Stimulated activated CD4-positive, alpha-beta T cell treated with anti-CD3 and anti-CD28 coated beads, Interleukin-4, amount 100 ng/mL, for 4 hours (primary cell): Measurements from ENCODE around the gene INPP5J.
"Not testable (repeated sequence)": the region's sequence is repeated elsewhere in the genome, so short reads cannot be mapped to it uniquely, and the experiment has no call there.

ENCODE experiments used
- DNase-seq, 2 experiments: peaks; one replicate each; pipeline ENCODE4 v3.0.0-alpha.2; 2020

Gene INPP5J, protein sequence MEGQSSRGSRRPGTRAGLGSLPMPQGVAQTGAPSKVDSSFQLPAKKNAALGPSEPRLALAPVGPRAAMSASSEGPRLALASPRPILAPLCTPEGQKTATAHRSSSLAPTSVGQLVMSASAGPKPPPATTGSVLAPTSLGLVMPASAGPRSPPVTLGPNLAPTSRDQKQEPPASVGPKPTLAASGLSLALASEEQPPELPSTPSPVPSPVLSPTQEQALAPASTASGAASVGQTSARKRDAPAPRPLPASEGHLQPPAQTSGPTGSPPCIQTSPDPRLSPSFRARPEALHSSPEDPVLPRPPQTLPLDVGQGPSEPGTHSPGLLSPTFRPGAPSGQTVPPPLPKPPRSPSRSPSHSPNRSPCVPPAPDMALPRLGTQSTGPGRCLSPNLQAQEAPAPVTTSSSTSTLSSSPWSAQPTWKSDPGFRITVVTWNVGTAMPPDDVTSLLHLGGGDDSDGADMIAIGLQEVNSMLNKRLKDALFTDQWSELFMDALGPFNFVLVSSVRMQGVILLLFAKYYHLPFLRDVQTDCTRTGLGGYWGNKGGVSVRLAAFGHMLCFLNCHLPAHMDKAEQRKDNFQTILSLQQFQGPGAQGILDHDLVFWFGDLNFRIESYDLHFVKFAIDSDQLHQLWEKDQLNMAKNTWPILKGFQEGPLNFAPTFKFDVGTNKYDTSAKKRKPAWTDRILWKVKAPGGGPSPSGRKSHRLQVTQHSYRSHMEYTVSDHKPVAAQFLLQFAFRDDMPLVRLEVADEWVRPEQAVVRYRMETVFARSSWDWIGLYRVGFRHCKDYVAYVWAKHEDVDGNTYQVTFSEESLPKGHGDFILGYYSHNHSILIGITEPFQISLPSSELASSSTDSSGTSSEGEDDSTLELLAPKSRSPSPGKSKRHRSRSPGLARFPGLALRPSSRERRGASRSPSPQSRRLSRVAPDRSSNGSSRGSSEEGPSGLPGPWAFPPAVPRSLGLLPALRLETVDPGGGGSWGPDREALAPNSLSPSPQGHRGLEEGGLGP

DNA sequence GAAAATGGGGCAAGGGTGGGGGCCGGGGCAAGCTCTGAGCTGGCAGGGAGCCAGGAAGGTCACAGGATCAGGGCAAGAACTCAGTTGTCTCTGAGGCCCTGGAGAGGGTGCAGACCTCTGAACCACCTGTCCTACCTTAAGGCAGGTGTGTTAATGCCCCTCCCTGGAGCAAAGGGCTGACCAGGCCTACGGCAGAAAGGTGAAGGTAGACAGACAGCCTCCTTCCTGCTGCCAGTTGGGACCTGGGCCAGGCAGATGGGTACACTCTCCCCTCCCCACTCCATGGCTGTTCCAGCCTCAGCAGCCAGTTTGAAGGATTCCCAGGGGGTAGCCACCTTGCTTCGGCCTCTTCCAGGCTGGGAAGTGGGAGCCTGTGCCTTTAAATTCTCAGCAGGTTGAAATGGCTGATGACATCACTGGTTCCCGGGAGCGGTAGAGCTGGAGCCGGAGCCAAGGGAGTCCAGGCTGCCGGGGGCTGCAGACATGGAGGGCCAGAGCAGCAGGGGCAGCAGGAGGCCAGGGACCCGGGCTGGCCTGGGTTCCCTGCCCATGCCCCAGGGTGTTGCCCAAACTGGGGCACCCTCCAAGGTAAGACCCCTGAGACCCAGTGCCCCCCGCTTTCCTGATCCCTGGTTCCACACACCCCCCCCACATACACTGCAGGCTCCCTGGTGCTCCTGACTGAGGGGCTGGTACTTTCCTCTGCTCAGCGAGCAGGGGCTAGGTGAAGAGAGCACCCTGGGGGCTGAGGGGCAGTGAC, at the start of gene INPP5J:
INPP5J (plus strand) TSS at position 435 of the 760 bp plus-strand sequence; CDS start at position 484, 49 bp downstream.
- no peak for DNase-seq

DNA sequence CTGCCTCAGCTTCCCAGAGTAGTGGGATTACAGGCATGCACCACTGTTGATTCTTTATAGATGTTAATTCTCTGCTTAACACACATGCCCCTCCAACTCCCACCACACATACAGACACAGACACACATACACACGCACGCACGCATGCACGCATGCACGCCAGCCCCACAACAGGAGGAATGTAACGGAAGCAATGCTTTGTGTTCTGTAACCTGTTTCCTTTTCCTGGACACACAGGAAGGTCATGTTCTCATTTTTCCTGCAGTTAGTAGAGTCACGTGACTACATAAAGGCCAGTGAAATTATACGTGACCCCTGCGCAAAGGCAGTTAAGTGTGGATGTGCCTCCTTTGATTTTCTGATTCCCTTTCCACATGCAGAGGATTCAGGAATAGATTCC, 49.6 kb upstream of the INPP5J start:
- DNase-seq, result not testable (repeated sequence)

DNA sequence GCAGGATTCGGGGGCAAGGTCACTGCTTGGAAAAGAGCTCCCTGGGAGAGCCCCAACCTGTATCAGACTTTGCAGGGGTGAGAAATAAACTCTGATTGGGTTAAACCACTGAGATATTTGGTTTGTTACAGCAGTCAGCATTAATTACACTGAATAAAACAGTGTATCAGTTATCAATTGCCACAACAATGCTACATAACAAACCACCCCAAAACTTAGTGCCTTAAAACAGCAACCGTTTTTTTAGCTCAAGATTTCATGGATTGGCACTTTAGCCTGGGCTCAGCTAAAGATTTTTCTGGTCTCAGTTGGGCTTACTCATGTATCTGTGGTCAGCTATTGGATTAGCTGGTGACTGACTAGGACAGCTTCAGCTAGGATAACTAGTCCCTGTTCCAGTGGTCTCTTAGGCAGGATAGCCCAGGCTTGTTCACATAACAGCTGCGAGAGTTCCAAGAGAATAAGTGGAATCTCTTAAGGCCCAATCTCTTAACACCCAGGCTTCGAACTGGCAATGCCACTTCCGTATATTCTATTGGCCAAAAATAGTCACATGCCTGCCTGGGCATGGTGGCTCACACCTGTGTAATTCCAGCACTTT, 49.1 kb upstream of the INPP5J start:
- DNase-seq, result not testable (repeated sequence)

DNA sequence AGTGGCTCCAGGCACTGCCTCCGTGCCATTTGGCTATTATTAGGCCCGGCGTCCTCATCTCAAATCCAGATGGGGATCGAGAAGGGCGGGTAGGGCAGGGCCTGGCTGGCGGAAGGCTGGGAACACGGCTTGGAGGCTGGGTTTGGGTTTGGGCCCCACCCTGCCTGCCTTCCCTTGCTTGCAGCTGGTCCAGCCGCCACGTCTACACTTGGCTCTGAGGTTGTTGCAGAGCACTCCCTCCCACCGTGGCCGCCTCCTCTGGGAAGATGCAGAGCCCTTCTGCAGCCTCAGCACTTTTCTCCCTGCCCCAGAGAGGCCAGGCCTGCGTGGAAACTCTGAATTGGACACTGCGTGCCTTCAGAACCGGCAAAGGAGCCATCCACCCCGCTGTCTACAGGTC, 46.8 kb upstream of the INPP5J start:
- DNase-seq, result no peak

DNA sequence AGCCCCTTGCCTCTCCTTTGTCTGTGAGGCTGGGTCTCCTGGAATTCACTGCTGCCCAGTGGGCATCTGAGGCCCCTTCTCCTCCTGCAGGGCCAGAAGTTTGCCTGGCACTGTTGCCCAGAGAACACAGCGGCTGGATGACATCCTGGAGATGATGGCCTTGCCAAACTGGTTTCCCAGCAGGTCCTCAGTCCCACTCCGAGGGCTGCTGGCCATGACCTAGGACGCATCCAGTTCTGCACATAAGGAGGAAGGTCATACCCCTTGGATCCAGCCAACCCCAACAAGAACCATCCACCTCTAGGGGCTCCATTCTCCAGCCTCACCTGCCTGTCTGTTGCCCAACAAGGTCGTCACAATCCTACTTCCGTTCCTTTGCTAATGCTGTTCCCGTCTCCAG, 45.1 kb upstream of the INPP5J start:
- DNase-seq, result no peak

DNA sequence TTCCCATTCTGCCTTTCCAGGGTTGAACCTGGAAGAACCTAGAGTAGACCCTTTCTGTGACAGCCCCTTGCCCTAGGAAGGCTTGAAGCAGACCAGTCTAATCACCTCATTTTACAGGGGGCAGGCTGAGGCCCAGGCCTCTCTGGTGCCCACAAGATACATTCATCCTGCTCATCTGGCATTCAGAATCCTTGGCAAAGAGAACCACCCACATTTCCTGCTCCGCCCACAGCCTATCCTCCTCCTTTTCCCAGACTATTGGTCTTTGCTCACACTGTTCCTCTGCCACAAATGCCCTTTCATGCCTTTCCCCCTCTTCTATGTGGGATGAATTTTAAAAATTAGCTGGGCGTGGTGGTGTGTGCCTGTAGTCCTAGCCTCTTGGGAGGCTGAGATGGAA, 44.4 kb upstream of the INPP5J start:
- DNase-seq, result not testable (repeated sequence)

DNA sequence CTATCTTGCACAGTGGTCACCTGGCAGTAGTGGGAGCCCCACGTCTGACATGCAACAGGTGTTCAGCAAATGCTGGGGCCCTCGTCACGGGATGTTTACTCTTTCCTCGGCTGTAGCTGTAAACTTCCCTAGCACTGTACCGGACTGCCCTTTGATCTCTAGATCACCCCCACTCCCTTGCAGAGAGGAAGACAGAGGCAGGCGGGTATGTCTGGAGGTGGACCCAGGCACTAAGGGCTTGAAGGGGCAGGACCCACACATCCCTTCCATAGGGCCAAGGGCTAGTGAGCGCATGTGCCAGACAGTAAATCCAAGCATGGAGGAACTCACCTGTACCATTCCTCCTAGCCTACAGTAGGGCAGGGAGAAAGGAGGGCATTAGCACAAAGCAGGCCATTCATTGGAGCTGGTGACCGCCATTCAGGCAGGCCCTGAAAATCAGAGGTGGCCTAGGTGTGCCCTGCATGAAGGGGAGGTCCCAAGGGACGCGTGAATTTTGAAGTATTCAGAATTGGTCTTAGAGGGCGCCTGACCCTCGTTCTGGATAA, 43.6 kb upstream of the INPP5J start:
- no peak for DNase-seq

DNA sequence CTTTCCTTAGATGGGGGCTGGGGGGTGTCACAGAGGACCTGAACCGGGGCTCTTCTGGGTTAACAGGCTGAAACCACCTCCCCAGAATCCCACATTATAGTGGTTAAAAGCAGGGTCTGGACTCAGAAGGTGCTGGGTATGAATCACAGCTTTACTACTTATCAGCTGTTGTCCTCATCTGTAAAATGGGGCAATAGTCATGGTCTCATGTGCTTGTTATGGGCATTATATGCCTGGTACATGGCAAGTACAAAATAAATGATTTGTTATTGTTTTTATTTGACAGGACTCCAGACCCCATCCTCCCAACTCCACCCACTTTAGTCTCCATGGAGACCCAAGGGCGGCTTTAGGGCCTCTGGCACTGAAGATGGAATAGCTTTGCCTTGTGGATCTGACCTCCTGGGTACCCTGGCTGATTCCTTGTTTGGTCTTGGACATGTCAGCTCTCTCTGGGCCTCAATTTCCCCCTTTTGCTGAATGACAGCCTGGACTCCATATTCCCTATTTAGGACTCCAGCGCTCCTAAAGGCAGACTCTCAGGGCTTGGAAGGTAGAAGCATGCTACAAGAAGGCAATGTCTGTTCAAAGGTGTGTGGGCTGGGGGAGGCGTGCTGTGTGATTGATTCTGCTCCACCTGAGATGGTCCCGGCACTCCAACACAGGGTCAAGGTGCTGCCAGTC, 42.5 kb upstream of the INPP5J start:
- DNase-seq, result no peak

DNA sequence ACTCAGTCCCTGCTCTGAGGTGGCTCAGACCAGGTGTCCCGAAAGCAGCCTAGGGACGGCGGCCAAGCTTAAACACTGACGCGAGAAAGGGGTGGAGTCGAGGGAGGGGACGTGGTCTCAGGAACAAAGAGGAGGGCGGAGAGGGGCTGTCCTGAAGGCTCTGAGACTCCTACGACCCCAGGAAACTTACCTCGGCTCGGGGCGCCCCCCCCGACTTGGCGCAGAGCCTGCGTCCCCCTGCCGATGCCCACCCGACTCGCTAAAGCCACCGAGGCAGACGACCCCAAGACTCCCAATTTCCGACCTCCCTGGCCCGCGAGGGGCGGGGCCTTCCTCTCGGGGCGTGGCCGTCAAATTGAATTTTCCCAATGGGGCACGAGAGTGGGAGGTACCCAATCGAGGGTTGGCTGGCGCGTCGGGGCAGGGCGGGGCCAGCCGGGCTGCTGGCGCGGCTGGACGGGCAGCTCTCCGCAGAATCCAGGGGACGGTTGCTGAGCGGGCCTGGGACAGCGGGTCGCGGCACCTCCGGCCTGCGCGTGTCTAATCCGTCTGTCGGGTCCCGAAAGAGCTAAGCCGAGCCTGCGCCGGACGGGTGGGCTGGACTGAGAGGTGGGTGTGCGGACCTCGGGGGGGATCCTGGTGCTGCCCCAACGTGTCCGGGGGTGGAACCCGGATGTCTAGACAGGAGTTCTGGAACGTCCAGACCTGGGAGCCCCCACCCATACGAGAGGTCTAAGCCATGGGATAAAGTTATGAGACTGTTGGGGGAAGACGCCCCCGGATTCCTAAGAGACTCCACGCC, 41.7 kb upstream of the INPP5J start, which contains the start of gene SMTN:
SMTN (plus strand) TSS at position 471 of the 802 bp plus-strand sequence. CDS start 1,941 bp downstream, outside the sequence.
- peak; percentile 85 for DNase-seq

DNA sequence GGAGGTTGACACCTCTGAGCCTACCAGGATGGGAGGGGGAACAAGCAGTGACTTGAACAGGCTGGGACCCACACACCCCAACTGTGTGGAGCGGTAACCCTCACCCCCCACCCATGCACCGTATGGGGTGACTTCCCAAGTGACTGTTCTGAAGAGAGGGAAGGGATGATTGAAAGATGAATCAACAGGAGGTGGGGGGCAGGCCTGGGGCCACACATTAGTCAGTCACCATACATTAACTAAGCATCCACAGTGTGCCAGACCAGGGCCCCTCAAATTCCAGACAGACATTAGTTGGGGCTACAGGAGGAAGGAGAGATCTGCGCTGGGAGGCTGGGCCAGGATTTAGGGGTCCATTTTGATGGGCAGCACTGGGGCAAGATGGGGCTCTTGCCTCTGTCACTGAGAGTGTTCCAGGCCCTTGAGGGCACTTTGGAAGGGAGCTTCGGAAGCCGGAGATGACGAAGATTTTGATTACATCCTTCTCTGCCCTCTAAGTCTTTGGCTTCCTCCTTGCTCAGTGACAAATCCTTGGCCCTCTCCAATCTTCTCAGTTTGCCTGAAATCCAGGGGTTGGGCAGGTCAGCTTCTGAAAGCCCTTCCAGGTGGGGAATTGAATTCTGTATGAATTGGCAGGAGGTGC, 40.7 kb upstream of the INPP5J start:
- peak in 1 of 2 experiments; percentile 35 for DNase-seq

DNA sequence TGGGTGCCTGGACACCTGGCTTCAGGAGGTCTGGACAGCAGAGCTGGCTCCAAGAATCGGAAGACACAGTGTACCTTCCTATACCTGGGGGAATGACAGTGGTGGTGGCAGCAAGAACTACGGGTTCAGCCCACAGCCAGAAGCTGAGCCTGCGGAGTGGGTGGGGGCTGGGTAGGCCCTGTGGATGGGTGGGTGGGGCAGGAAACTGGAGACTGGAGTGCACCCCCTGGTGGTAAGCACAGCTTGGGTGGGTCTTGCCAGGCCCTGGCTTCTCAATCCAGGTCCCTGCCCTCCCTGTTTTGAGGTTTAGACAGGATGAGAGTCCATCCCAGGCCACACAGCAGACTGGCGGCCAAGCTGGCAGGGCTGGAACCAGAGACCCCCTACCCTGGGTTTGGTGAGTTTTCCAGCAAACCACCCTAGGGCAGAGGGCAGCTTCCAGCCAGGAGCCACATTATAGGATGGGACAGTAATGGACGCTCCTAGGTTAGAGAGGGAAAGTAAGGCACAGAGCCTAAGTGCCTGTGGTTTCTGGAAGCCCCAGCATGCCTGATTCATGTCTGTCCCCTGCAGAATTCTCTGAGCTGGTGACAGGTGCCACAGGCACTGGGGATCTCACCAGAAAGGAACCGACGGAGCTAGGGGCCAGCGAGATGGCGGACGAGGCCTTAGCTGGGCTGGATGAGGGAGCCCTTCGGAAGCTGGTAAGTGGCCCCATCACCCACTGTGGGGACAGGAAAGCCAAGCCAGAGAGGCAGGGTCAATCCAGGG, 40.0 kb upstream of the INPP5J start:
- peak; percentile 57 to 70 for DNase-seq

DNA sequence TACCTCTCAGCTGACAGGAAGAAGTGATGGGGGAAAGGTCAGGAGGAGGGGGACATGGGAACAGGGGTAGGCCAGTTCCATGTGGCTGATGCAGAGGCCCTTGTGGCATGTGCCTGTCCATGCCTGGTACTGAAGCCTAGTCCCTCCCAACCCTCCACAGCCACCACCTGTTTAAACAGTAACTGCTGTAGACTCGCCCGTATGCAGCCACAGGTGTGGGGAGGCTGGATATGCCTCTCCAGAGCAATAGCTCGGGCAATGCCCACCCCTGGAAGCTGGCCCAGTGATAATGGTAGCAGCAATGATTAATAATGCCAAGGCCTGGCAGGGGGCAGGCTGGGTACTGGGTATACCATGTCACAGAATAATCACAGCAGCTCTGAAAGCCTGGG, 39.4 kb upstream of the INPP5J start:
- no peak for DNase-seq

DNA sequence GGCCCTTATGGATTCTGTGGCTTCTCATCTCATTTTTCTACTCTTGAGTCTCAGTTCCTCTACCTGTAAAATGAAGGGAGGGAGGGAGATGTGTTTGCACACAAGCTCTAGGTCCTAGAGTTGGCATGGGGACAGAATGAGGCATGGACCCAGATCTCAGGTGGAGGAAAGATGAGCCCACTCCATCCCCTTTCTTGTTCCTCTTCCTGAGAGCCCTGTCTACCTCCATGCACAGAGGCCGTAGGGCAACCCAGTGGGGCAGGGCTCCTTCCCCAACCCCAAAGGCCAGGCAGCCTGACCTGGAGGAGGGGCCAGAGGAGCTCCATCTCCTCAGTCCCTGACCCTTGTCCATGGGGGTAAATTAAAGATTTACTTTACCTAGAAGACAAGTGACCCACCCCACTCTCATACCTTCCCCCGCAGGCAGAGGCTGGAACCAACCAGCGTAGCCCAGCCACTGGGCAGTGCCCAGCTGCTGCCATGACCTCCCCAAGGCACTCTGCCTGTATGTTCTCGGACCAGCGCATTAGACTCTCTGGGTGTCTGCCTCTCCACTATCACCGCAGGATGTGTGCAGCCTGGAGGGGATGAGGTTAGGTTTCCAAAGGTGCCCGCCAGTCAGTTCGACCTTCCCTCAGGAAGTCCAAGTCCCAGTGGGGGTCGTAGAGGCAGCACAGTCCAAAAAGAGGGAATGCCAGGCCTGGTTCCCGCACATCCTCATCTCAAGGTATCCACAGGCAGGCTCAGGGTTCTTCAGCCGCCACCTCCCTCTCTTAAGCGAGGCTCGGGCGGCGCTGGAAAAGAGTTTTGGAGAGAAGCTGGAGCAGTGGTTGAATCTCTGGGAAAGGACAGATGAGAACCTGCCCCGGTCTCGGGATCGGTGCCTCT, 38.6 kb upstream of the INPP5J start:
- DNase-seq, result peak in 1 of 2 experiments; percentile 27

DNA sequence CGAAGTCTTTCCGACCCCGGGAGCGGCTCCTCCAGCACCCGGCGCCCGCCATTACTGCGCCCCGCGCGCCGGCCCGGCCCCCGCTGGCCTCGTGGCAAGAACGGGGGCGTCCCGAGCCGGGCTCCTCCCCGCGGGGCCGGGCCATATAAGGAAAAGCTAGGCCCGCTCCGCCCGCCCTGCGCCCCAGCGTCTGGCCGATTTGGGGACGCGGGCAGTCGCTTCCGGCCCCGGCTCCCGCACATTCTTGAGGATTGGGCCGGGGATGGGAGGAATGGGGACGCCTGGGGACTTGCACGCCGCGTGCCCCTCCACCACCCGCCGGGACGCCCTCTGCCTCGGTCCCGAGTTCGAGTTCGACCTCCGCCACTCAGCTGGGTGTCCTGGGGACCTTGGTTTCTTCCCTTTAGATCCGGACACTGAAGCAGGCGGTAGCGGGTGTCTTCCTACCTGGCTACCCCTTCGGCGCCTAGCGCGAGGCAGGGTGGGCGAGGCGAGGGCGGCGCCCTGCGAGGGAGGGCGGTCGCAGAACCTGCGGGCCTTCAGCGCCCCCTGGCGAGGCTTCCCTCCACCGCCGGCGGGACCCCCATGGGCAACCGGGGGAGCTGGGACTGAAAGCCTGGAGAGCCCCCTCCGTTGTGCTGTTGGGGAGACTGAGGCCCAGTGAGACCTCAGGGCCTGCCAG, 37.8 kb upstream of the INPP5J start:
- DNase-seq, result peak; percentile 85 to 87

DNA sequence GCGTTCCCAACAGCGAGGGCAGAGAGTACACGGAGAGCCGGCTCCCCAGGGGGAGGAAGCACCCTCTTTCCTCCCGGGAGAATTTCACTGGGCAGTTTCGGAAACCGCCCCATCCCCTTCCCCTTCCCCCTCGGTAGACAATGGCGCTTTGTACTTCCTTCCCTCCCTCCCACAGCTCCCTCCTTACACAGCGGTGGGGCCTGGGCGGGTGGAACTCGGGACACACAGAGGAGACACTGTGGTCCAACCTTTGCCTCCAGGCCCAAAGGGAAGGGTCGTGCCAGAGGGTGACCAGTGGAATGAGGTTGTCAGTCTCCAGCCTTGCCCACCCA, 37.3 kb upstream of the INPP5J start:
- no peak for DNase-seq

DNA sequence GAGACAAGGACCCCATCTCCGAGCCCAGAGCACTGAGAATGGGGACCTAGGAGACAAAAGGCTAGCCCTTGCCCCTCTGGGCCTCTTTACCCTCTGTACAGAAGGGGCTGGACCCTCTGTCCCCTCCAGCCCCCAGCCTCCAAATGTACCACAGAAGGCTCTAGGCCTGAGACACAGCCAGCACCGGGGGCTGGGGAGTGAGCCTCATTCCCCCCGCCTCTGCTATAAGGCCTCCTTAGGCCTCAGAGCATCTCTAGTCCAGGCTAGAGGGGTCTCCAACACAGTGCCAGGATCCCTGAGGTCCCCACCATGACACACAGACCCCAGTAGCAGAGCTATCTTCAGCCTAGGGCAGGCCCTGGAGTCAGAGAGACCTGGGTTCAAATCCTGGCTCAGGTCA, 36.8 kb upstream of the INPP5J start:
- no peak for DNase-seq

DNA sequence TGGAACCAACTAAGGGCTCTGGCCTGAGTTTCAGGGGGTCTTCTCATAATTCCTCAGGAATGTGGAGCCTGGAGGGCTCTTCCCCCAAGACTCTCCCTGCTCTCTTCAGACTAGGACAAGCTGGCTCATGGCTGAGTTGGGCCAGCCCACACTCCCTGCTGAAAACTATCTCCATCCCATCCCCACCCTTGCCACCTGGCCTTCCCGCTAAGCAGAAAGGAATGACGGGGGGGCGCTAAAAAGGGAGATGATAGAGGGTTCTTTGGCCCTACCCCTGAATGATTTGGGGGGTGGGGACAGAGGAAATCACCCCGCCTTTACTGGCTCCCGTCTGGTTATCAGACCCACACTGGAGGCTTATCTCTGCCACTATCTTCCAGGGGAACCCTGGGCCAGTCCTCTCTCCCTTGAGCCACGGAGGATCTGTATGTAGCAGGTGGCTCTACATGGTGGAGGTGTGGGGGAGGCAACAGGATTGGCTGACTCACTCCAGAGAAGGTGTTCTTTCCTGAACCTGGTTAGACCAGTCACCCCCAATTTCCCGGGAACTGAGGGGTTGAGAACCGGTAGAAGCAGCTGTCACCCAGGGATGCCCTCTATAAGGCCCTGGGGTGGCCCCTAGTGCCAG, 35.9 kb upstream of the INPP5J start:
- DNase-seq, result no peak
